ENCODE data around the gene CRTC2. TPM values are rescaled to one million over a fixed set of nuclear protein-coding genes. Genes with fewer than 3 reads are reported as not detected.

The CRTC2 gene
- total and polyA plus RNA-seq, 2 experiments from 2014 or later: 10.6 to 20.7 TPM

GRCh38 chr1:153933430-153933829, 25.0 kb downstream of the CRTC2 start:
- H4K20me1 ChIP-seq (replicated peaks; ENCODE audit: insufficient read depth): no peaks in the 10 kb centered on the region; the same call in 1 of the 2 replicates
- H3F3A ChIP-seq (replicated peaks; ENCODE audit: low read depth): 0 out of 2 replicates have a peak, but pooled peaks cover 6% of the 10 kb centered on the region
- DNase-seq (ENCODE audit: low spot score): no peak
- Mint-ChIP-seq H3K36me3 (ENCODE audit: low read depth) (peaks cover 67% of the 10 kb centered on the region), H3K27me3 (ENCODE audit: insufficient read depth, low read depth, poor library complexity) (peaks cover 6% of the 10 kb centered on the region), H3K4me3 (no peak overlapping the region), H3K4me1 (no peaks in the 10 kb centered on the region), H3K9me3 (no peaks in the 10 kb centered on the region), H3K27ac (no peak overlapping the region)
- TF ChIP-seq POLR2AphosphoS5 (IDR thresholded peaks at IDR 0.05; ENCODE audit: low read depth) (no peak), STAT1 (IDR thresholded peaks at IDR 0.05; ENCODE audit: unreplicated experiment) (no peak), EZH2phosphoT487 (IDR thresholded peaks at IDR 0.05; ENCODE audit: unreplicated experiment) (no peak), ZNF114 (CRISPR knock-in tag; IDR thresholded peaks at IDR 0.05) (no peak), JUNB (IDR thresholded peaks at IDR 0.05; ENCODE audit: unreplicated experiment) (no peak), REST (IDR thresholded peaks at IDR 0.05; ENCODE audit: unreplicated experiment) (no peak), NANOG (IDR thresholded peaks at IDR 0.05; ENCODE audit: borderline replicate concordance) (no peak), CTCF (conservative IDR thresholded peaks at IDR 0.05; ENCODE audit: low read depth in 2 of 2) (no peak), EZH2 (IDR thresholded peaks at IDR 0.05; ENCODE audit: low read depth, unreplicated experiment) (no peak), ETS1 (IDR thresholded peaks at IDR 0.05) (no peak), CREB1 (CRISPR knock-in tag; IDR thresholded peaks at IDR 0.05; ENCODE audit: low read depth) (no peak), ZNF462 (CRISPR knock-in tag; IDR thresholded peaks at IDR 0.05) (no peak)
- no peak overlapping the region for H3K4me3 ChIP-seq
- H2AFZ ChIP-seq: no peak overlapping the region
- no peaks in the 10 kb centered on the region for H3K27me3 ChIP-seq (ENCODE audit: insufficient read depth)
- no peak overlapping the region for H3K4me2 ChIP-seq
- H3K36me3 ChIP-seq (ENCODE audit: insufficient read depth): peaks cover 20% of the 10 kb centered on the region
- H3K9me2 ChIP-seq (ENCODE audit: insufficient read depth): no peaks in the 10 kb centered on the region
- ATAC-seq: no peak
- no peaks in the 10 kb centered on the region for H3K79me2 ChIP-seq (replicated peaks; ENCODE audit: insufficient read depth)
- peaks cover under 1% of the 10 kb centered on the region; the same call in 1 of the 2 replicates for H3K4me1 ChIP-seq (ENCODE audit: insufficient read depth)
- H3K27ac ChIP-seq (ENCODE audit: low read depth): no peak overlapping the region
